Activated CD4-positive, CD25-positive, alpha-beta regulatory T cell treated with anti-CD3 and anti-CD28 coated beads, Interleukin-2, amount 50 U/mL, for 16 hours (primary cell): ENCODE measurements around the gene METAP2.
"Not testable (repeated sequence)": the region's sequence is repeated elsewhere in the genome, so short reads cannot be mapped to it uniquely, and the experiment has no call there.

Source experiments
- DNase-seq: peaks from one replicate; pipeline ENCODE4 v3.0.0-alpha.2; 2020; ENCODE audit warnings: low read depth, low spot score

Gene METAP2

DNA sequence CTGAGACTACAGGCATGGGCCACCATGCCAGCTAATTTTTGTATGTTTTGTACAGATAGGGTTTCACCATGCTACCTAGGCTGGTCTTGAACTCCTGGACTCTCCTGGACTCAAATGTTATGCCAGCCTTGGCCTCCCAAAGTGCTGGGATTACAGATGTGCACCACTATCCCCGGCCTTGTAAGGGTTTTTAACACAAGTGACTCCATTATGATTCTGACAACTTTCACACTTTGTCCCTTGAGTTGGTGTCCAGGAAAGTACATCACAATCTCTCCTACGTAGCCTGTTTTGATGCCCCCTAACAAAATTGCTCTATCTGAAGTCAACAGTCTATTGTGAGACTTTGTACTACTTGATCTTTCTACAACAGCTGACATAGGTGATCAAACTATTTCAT lies 11.4 kb upstream of the METAP2 start:
- no peak for DNase-seq

DNA sequence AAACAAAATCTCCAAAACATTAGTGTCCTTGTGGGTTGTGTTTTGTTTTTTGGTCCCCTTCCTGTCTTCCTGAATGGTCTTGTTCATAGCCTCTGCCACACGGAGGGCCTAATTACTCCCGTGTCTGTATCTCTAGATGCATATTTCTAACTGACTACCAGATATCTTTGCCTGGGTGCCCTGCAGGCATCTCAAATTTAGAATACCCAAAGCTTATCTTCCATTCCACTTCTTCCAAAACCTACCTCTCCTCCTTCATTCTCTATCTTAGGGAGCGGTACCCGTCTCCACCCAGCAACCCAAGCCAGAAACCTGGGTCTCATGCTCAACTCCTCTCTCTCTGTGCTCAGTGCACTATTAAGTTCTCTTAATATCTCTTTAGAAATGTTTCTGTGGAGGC lies 10.9 kb upstream of the METAP2 start:
- no peak for DNase-seq

DNA sequence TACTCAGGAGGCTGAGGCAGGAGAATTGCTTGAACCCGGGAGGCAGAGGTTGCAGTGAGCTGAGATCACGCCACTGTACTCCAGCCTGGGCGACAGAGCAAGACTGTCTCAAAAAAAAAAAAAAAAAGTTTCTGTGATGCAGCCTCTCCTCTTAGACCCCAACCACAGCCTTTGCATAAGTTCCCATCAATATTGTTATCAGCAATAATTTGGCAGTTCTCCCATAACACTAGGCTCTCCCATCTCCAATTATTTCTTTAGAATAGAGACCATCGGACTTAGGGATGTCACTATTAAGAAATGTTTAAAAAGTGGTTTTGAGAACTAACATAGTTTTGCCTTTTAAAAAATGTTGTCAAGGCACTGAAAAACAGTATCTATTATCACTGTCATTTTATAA lies 10.2 kb upstream of the METAP2 start:
- DNase-seq, result not testable (repeated sequence)

DNA sequence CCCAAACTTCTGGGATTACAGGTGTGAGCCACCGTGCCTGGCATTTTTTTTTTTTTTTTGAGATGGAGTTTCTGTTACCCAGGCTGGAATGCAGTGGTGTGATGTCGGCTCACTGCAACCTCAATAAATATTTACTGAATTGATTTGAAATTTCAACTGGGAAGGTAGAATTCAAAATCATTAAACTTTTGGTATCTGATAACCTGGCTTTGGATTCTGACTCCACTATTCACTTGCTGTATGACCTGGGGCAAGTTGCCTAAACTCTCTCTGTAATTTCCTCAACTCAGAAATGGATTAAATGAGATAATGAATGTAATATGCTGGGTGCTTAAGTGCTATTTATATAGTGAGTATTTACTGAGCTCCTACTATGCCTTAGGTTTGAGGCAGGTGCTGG lies 8.7 kb upstream of the METAP2 start:
- DNase-seq, result no peak

DNA sequence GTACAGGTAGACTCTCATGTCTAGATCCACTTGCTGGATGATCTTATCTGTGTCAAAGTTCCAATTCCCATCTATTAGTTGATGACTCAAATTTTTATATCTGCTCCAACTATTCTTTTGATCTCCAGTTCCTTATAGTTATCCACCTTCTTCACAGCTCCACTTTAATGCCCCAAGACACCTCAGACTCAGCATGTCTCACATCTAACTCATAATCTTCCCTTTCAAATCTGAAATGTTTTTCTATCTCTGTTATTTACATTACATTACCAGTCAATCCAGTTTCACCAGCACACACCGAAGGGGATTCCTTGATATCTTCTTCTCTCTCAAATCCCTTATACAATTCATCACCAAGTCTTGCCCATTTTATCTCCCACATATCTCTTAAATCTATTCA lies 3.7 kb upstream of the METAP2 start:
- no peak for DNase-seq

DNA sequence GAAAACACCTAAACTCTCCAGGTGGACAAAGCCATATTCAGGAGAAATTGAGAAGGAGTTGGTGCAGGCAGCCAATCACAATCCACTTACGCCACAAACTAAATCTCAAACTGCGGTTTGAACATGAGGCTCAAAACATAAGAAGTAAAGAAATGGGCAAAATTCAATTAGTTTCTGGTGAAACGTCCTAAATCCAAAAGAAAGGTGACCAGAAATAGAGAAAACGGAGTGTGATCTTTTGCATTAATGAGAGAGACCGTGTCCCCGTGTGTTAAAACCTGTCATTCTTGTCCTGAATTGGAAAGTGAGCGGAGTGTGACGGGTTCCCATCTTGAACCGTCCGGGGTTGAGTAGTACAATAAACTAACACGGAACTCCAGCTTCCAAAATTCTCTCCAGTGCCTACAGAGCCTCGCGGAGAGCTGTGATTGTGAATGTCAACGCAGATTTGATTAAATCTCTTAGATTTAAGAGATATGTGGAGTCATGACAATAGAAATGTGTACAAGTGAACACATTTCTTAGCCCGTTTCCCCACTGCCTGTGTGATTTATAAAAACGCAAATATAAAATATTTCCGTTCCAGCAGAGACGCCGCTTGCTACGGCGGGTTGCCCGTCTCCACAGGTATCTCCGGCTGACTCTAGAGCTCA lies 595 bp upstream of the METAP2 start:
- no peak for DNase-seq

DNA sequence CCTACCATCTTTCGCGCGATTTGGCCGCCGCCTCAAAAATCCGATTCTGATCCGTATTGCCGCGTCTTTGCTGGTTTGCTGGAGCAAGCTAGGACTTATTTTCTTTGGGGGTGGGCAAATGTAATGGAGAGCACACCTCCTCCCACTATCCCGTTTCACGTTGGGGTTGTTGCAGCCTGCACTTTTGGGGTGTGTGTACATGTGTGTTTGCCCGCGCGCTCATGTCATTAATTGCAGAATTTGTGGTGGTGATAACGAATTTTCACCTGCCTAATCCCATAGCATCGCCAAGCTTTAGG lies 657 bp downstream of the METAP2 start:
- no peak for DNase-seq

DNA sequence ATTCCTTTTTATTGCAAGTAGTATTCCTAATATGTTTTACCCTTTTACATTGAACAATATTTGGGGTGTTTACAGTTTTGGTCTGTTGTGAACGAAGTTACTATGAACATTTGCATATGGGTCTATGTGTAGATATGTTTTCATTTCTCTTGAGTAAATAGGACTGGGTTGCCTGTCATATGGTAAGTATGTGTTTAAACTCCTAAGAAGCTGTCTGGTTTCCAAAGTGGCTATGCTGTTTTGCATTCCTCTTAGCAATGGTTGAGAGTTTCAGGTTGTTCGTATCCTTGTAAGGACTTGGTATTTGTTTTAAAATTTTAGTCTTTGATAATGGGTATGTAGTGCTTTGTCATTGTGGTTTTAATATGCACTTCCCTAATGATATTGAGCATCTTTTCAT lies 6.3 kb downstream of the METAP2 start:
- DNase-seq, result no peak

DNA sequence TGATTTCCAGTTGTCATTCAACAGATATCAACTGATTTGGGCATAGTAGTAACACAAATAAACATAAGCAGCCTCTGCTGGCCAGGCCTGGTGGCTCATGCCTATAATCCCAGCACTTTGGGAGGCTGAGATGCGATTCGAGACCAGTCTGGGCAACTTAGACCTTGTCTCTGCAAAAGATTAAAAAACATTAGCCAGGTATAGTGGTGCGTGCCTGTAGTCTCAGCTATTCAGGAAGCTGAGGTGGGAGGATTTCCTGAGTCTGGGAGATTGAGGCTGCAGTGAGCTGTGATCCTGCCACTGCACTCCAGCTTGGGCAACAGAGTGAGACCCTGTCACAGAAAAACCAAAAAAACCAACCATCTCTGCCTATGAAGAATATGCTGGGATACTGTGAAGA lies 7.1 kb downstream of the METAP2 start:
- DNase-seq, result no peak

DNA sequence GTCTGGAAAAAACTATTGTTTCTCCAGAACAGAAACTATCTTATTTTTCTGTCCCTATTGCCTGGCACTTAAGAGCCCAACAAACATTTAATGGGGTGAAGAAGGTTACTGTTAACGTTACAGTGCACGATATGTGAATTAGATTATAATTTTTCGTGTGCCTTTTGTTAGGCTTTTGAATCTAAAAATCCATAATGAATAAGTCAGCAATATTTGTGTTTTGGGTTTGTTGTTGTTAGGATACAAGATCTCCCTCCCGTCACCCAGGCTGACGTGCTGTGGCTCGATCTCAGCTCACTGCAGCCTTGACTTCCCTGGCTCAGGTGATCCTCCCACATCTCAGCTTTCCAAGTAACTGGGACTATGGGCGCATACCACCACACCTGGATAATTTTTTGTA lies 7.9 kb downstream of the METAP2 start:
- DNase-seq, result no peak

DNA sequence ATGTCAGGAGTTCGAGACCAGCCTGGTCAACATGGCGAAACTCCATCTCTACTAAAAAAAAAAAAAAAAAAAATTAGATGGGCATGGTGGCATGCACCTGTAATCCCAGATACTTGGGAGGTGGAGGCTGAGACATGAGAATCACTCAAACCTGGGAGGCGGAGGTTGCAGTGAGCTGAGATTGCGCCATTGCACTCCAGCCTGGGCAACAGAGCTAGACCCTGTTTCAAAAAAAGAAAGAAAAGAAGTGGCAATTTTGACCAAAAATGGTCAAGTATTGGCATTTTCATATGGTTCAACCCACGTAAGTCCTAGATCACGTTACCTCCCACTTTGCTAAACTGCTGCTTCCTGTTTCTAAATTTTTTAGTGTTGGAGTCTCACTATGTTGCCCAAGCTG lies 8.6 kb downstream of the METAP2 start:
- not testable (repeated sequence) for DNase-seq

DNA sequence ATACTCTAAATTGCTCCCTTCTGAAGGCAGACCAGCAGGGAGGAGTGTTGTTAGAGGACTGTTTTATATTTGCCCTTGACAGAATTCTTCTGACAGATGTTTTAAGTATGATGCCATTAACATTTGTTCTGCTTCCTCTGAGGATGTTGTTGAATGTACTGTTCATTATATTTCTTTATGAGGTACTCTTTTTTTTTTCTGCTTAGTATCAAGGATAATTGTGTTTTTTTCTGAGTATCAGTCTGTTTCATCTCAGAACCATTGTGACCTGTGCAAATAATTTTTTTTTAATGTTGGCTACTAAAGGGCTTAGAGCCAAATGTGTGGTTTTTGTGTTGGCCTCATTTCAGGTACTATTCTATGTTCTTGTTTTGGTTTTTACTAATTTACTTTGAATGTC lies 10.6 kb downstream of the METAP2 start:
- DNase-seq, result no peak

DNA sequence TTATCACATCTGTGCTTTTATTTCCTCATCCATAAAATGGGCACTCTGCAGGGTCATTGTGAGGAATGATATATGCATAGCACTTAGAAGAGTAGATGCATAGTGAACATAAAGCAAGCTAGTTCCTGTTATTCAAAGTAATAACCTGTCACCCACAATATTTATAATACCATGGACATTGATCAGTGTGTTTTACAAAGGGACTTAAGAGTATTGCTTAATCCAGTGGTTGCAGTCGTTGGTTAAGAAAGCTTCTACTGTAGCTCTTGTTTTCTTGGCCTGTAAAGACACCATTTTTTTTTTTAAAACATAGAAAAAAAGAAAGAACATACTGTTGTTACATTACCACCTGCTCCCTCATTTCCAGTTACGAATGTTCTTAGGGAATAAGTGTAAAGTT lies 13.1 kb downstream of the METAP2 start:
- no peak for DNase-seq

DNA sequence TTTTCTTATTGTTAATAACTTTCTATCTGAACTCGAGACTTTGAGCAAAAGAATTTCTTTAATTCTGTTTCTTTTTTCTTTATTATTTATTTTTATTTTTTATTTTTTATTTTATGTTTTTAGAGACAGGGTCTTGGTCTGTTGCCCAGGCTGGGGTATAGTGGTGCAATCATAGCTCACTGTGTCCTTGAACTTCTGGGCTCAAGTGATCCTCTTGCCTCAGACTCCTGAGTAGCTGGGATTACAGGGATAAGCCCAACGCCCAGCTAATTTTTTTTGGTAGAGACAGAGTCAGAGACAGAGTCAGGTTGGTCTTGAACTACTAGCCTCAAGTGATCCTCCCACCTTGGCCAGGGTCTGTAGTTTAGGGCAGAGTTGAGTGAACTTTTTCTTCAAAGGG lies 18.5 kb downstream of the METAP2 start:
- no peak for DNase-seq

DNA sequence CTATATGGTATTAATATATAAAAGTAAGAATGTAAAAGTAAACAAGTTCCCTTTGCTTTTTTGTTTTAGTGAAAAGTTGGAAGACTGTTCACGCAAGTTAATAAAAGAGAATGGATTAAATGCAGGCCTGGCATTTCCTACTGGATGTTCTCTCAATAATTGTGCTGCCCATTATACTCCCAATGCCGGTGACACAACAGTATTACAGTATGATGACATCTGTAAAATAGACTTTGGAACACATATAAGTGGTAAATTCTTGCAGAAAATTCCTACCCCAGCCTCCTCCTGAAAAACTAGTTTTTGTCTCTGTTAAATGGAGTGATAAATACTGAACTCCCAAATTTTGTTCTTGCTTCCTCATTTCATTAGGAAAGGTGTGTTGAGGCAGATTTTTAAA lies 20.9 kb downstream of the METAP2 start:
- DNase-seq, result no peak

DNA sequence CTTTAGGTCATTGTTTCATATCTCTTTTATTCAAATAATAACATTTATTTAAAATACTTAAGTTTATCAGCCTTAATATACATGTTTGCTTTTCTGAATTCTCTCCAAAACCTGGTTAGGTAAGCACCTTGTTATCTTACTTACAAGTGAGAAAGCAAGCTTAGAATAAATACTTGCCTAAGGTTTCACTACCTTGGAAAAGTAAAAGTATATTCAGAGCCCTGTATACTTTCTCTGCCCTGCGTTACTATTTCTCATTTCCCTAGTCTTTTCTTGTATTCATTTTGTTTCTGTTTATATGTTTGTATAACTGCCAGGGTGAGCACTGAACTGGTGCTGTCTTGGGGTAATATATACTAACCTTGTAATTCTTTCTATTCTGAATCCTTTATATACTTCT lies 21.5 kb downstream of the METAP2 start:
- no peak for DNase-seq

DNA sequence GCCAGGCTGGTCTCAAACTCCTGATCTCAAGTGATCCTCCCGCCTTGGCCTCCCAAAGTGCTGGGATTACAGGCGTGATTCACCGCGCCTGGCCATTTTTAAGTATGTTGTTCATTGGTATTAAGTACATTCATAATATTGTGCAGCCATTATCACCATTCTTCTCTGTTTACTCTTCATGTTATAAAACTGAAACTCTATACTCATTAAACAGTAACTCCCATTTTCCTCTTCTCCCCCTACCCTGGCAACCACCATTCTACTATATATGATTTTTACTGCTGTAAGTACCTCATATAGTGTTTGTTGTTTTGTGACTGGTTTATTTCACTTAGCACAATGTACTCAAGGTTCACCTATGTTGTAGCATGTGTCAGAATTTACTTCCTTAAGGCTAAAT lies 23.1 kb downstream of the METAP2 start:
- no peak for DNase-seq

DNA sequence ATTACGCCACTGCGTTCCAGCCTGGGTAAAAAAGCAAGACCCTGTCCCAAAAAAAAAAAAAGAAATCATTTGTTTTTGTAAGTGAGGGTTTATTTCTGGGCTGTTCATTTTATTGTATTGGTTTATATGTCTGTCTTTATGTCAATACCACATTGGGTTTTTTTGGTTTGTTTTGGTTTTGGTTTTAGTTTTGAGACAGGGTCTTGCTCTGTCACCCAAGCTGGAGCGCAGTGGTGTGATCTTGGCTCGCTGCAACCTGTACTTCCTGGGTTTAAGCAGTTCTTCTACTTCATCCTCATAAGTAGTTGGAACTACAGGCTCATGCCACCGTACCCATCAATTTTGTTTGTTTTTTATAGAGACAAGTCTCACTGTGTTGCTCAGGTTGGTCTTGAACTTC lies 25.0 kb downstream of the METAP2 start:
- DNase-seq, result no peak

DNA sequence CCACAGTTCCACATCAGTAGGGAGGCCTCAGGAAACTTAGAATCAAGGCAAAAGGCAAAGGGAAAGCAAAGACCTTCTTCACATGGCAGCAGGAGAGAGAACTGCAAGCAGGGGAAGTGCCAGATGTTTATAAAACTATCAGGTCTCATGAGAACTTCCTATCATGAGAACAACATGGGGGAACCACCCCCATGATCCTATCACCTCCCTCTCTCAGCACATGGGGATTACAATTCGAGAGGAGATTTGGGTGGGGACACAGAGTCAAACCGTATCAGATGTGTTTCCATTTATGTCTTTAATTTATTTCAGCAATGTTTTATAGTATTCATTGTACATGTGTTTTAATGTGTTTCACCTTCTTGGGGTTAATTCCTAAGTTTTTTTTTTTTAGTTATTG lies 25.8 kb downstream of the METAP2 start:
- no peak for DNase-seq

DNA sequence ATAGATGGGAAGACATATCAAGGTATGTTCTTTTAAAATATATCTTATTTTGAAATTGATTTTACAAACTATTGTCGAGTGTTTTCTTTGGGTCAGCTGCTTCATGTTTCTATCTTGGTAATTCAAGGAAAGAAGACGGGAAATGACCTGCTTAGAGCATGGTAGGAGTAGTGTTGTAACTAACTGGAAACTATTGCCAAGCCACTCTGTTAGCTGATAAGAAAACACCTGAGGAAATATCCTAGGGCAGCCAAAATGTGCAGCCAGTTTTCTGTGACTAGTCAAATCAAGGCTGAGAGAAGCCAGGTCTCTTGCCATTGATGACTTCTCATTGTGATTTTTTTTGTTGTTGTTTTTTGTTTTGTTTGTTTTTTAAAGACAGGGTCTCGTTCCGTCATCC lies 30.2 kb downstream of the METAP2 start:
- no peak for DNase-seq

DNA sequence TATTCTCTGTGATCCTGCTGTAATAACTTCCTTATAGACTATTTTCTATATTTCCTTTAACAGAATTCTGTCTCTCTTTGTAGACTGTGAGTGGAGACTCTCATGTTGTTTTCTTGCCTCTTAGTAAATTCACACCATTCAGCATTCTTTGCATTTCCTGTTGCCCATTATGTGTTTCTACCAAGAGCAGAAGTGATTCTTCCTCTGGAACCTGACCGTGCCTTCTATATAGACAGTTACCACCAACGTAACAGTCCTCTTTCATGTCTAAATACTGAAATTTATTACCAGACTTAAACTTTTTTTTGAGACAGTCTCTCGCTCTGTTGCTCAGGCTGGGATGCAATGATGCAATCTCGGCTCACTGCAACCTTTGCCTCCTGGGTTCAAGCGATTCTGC lies 31.1 kb downstream of the METAP2 start:
- DNase-seq, result no peak

DNA sequence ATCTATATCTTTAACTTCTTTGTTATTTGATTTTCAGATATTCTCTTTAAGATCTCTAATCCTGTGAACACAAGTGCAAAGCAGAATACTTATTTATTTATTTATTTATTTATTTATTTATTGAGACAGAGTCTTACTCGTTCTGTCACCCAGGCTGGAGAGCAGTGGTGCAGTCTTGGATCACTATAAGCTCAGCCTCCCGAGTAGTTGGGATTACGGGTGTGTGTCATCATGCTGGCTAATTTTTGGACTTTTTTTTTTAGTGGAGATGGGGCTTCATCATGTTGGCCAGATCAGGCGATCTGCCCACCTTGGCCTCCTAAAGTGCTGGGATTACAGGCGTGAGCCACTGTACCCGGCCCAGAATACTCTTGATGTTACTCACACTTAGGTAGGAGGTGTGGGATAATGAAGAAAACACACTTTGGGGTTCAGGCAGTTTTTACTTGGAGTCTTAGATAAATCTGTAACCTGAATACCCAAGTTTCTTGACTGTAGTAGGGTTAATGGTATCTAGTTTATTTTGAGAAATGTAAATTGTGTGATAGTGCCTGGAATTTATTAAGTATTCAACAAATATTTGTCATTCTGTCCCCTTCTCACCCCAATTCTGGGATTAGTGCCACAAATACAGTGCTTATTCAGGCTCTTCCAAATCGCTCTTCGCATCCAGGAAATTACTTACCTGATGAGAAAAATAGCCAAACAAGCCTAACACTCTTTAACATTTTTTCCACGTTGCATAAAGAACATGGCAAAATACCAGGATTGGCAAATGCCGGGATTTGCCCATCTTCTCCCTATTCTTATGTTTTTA lies 33.0 kb downstream of the METAP2 start:
- no peak for DNase-seq

DNA sequence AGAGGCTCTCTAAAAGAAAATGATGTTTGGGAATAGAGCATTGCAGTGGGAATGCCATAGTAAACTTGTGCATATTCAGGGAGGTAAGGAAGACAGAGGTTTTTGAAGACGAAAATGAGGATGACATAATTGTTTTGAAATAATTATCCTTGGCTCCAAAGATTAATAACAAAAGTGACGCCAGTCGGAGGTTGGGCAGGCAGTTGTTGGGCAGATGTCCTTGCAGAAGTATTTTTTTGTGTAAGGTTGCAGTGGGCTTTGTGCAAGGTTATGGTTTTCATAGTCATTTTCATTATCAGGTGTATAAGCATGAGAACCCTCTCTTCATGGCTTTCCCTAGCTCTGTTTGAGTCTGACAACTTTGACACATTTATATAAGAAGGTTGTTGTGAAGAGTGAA lies 35.3 kb downstream of the METAP2 start:
- DNase-seq, result no peak

DNA sequence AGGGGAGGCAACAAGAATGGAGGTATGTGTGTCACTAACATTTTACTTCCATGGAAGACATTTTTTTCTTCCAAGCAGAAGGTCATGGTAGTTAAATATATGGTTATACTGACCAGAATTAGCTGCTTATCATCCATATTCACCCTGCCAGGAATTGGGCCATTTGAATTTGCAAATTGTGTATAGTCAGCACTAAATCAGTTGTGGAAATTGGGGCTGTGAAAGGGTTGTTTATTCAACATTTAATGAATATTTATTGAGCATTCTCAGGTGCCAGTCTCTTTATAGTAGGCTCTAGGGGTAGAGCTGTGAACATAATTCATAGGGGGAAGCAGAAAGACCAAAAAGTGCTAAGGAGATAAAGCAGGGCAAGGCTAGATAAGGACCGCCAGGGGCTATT lies 38.0 kb downstream of the METAP2 start:
- DNase-seq, result no peak
